ENCODE results near the gene DNM2.

DNM2 gene

GRCh38 chr19:10699650-10700335 is 18.1 kb upstream of the DNM2 start:
- in situ Hi-C loops (cut with HindIII; ENCODE audit: low sequenced_read_pairs) = no loop called here
- no peak overlapping the region for H3K4me3 ChIP-seq (ENCODE audit: low read depth, low read length)
- DNase-seq (ENCODE audit: low read depth) = peak; percentile 24
- peak; percentile 59 for TF ChIP-seq CTCF (IDR thresholded peaks at IDR 0.05; ENCODE audit: low read depth, low read length, missing control alignments)

- no peak for DNase-seq (ENCODE audit: low read depth)
- in situ Hi-C loops (cut with HindIII; ENCODE audit: low sequenced_read_pairs) = no loop called here
Measured at GRCh38 chr19:10701955-10702525, 15.8 kb upstream of the DNM2 start.

GRCh38 chr19:10706990-10707389 is 10.9 kb upstream of the DNM2 start:
- DNase-seq (ENCODE audit: low read depth) = no peak
- no peak overlapping the region for H3K4me3 ChIP-seq (ENCODE audit: low read depth, low read length)

More at GRCh38 chr19:10701955-10702525, 15.8 kb upstream of the DNM2 start:
- TF ChIP-seq CTCF (IDR thresholded peaks at IDR 0.05; ENCODE audit: low read depth, low read length, missing control alignments) = no peak
- peak overlapping the region; percentile 84 for H3K4me3 ChIP-seq (ENCODE audit: low read depth, low read length)

GRCh38 chr19:10707440-10707839 is 10.4 kb upstream of the DNM2 start:
- TF ChIP-seq CTCF (IDR thresholded peaks at IDR 0.05; ENCODE audit: low read depth, low read length, missing control alignments) = no peak
- H3K4me3 ChIP-seq (ENCODE audit: low read depth, low read length) = no peak overlapping the region
- no peak for DNase-seq (ENCODE audit: low read depth)
- in situ Hi-C loops (cut with HindIII; ENCODE audit: low sequenced_read_pairs) = no loop called here

More at GRCh38 chr19:10706990-10707389, 10.9 kb upstream of the DNM2 start:
- no peak for TF ChIP-seq CTCF (IDR thresholded peaks at IDR 0.05; ENCODE audit: low read depth, low read length, missing control alignments)
- in situ Hi-C loops (cut with HindIII; ENCODE audit: low sequenced_read_pairs) = no loop called here

GRCh38 chr19:10708291-10708690 is 9.6 kb upstream of the DNM2 start:
- no peak overlapping the region for H3K4me3 ChIP-seq (ENCODE audit: low read depth, low read length)
- in situ Hi-C loops (cut with HindIII; ENCODE audit: low sequenced_read_pairs) = no loop called here
- no peak for DNase-seq (ENCODE audit: low read depth)
- TF ChIP-seq CTCF (IDR thresholded peaks at IDR 0.05; ENCODE audit: low read depth, low read length, missing control alignments) = no peak

GRCh38 chr19:10712045-10712444 is 5.8 kb upstream of the DNM2 start:
- no peak overlapping the region for H3K4me3 ChIP-seq (ENCODE audit: low read depth, low read length)
- DNase-seq (ENCODE audit: low read depth) = no peak
- TF ChIP-seq CTCF (IDR thresholded peaks at IDR 0.05; ENCODE audit: low read depth, low read length, missing control alignments) = no peak
- in situ Hi-C loops (cut with HindIII; ENCODE audit: low sequenced_read_pairs) = no loop called here

All from astrocyte of the cerebellum (primary cell).